Measurements from ENCODE around the gene KATNA1. TPM values are rescaled to one million over a fixed set of nuclear protein-coding genes. Genes with fewer than 3 reads are reported as not detected.

KATNA1 gene
- total RNA-seq, 1 donor from 2014 or later: 14.3 TPM

- DNase-seq (ENCODE audit: low spot score, unreplicated experiment): no peak
- Mint-ChIP-seq H3K27me3 (no peaks in the 10 kb centered on the region), H3K9me3 (ENCODE audit: low read depth) (no peaks in the 10 kb centered on the region), H3K4me3 (ENCODE audit: low read depth) (no peak overlapping the region), H3K27ac (no peak overlapping the region), H3K4me1 (ENCODE audit: low read depth) (no peaks in the 10 kb centered on the region), H3K36me3 (ENCODE audit: insufficient read depth) (peaks cover 16% of the 10 kb centered on the region)
- TF ChIP-seq CTCF (IDR thresholded peaks at IDR 0.05; ENCODE audit: unreplicated experiment): no peak
Observed at GRCh38 chr6:149586149-149586548, 62.4 kb downstream of the KATNA1 start.

GRCh38 chr6:149581349-149581748 lies 67.2 kb downstream of the KATNA1 start:
- no peak overlapping the region for H3K4me3 Mint-ChIP-seq (ENCODE audit: low read depth)
- H3K27me3 Mint-ChIP-seq: no peaks in the 10 kb centered on the region
- H3K9me3 Mint-ChIP-seq (ENCODE audit: low read depth): no peaks in the 10 kb centered on the region
- no peak overlapping the region for H3K27ac Mint-ChIP-seq
- no peaks in the 10 kb centered on the region for H3K4me1 Mint-ChIP-seq (ENCODE audit: low read depth)
- no peak for TF ChIP-seq CTCF (IDR thresholded peaks at IDR 0.05; ENCODE audit: unreplicated experiment)
- no peak for DNase-seq (ENCODE audit: low spot score, unreplicated experiment)
- peaks cover 16% of the 10 kb centered on the region for H3K36me3 Mint-ChIP-seq (ENCODE audit: insufficient read depth)

- no peak for DNase-seq (ENCODE audit: low spot score, unreplicated experiment)
- peaks cover 15% of the 10 kb centered on the region for H3K36me3 Mint-ChIP-seq (ENCODE audit: insufficient read depth)
- H3K4me1 Mint-ChIP-seq (ENCODE audit: low read depth): no peaks in the 10 kb centered on the region
- no peak overlapping the region for H3K4me3 Mint-ChIP-seq (ENCODE audit: low read depth)
- H3K27ac Mint-ChIP-seq: no peak overlapping the region
- no peaks in the 10 kb centered on the region for H3K9me3 Mint-ChIP-seq (ENCODE audit: low read depth)
- no peak for TF ChIP-seq CTCF (IDR thresholded peaks at IDR 0.05; ENCODE audit: unreplicated experiment)
- no peaks in the 10 kb centered on the region for H3K27me3 Mint-ChIP-seq
Observed at GRCh38 chr6:149580880-149581279, 67.6 kb downstream of the KATNA1 start.

GRCh38 chr6:149567945-149568585 lies 80.4 kb downstream of the KATNA1 start:
- no peak for DNase-seq (ENCODE audit: low spot score, unreplicated experiment)
- H3K4me1 Mint-ChIP-seq (ENCODE audit: low read depth): peaks cover 13% of the 10 kb centered on the region
- peaks cover 6% of the 10 kb centered on the region for H3K27me3 Mint-ChIP-seq
- H3K27ac Mint-ChIP-seq: no peak overlapping the region
- no peaks in the 10 kb centered on the region for H3K9me3 Mint-ChIP-seq (ENCODE audit: low read depth)
- no peaks in the 10 kb centered on the region for H3K36me3 Mint-ChIP-seq (ENCODE audit: insufficient read depth)
- H3K4me3 Mint-ChIP-seq (ENCODE audit: low read depth): peak overlapping the region; percentile 96
- no peak for TF ChIP-seq CTCF (IDR thresholded peaks at IDR 0.05; ENCODE audit: unreplicated experiment)

- Mint-ChIP-seq H3K36me3 (ENCODE audit: insufficient read depth) (no peaks in the 10 kb centered on the region), H3K4me1 (ENCODE audit: low read depth) (peaks cover 13% of the 10 kb centered on the region), H3K27me3 (peaks cover 6% of the 10 kb centered on the region), H3K9me3 (ENCODE audit: low read depth) (no peaks in the 10 kb centered on the region), H3K4me3 (ENCODE audit: low read depth) (peak overlapping the region; percentile 96), H3K27ac (peak overlapping the region; percentile 99)
- no peak for DNase-seq (ENCODE audit: low spot score, unreplicated experiment)
- TF ChIP-seq CTCF (IDR thresholded peaks at IDR 0.05; ENCODE audit: unreplicated experiment): no peak
Observed at GRCh38 chr6:149567194-149567586, 81.3 kb downstream of the KATNA1 start.

Data from progenitor cell of endocrine pancreas (in vitro differentiated cells).